ENCODE measurements around the gene ARPC1B.

DNA sequence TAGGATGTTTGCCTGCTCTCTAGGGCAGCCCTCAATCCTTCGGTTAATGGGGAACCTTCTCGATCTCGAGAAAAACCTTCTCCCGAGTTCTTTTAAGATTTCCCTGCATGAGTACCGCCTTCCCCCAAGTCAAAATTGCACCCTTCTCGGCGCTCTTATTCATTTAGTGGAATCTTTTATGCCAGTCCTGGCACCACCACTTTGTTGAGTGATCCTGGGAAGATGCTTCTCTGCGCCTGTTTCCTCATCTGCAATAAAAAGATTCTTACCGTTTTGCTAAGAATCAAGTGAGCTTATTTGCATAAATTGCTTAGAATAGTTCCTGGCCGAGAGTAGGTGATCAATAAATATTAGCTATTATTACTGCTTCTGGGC, 48.1 kb upstream of the ARPC1B start:
- no peak for TF ChIP-seq FOXJ3 (CRISPR knock-in tag; IDR thresholded peaks at IDR 0.05)
- TF ChIP-seq ZNF134 (CRISPR knock-in tag; conservative IDR thresholded peaks at IDR 0.05) = no peak
- TF ChIP-seq EZH2 (IDR thresholded peaks at IDR 0.05; ENCODE audit: borderline replicate concordance, low read depth, low read length) = no peak
- TF ChIP-seq, protein P1, sequence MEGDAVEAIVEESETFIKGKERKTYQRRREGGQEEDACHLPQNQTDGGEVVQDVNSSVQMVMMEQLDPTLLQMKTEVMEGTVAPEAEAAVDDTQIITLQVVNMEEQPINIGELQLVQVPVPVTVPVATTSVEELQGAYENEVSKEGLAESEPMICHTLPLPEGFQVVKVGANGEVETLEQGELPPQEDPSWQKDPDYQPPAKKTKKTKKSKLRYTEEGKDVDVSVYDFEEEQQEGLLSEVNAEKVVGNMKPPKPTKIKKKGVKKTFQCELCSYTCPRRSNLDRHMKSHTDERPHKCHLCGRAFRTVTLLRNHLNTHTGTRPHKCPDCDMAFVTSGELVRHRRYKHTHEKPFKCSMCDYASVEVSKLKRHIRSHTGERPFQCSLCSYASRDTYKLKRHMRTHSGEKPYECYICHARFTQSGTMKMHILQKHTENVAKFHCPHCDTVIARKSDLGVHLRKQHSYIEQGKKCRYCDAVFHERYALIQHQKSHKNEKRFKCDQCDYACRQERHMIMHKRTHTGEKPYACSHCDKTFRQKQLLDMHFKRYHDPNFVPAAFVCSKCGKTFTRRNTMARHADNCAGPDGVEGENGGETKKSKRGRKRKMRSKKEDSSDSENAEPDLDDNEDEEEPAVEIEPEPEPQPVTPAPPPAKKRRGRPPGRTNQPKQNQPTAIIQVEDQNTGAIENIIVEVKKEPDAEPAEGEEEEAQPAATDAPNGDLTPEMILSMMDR (IDR thresholded peaks at IDR 0.05 in 2 of 3, conservative IDR thresholded peaks at IDR 0.05 in 1 of 3; ENCODE audit: insufficient read depth in 2 of 3, low read depth in 1 of 3, low read length in 3 of 3) = no peak

Measured in K562 (cell line).